Gastroesophageal sphincter (tissue), 3 donors: ENCODE results near the gene SERPINA1.

Experiments
- POLR2AphosphoS5 ChIP-seq: sonication (generic); formaldehyde crosslinking; IDR thresholded peaks from one replicate; pipeline ENCODE4 v1.6.1; 2017; ENCODE audit warnings: antibody characterized with exemption
- TF ChIP-seq, protein P1 (sequence below), 4 experiments: fragments of 200-600 bp in 2 of 4; fragments of 450-650 bp in 2 of 4; sonication (generic) in 1 of 4; IDR thresholded peaks; one replicate each; pipeline ENCODE4 v1.5.1; 2017 to 2019; ENCODE audit warnings: antibody characterized with exemption in 4 of 4, mild to moderate bottlenecking in 2 of 4, moderate library complexity in 2 of 4

- TF ChIP-seq, protein P1, sequence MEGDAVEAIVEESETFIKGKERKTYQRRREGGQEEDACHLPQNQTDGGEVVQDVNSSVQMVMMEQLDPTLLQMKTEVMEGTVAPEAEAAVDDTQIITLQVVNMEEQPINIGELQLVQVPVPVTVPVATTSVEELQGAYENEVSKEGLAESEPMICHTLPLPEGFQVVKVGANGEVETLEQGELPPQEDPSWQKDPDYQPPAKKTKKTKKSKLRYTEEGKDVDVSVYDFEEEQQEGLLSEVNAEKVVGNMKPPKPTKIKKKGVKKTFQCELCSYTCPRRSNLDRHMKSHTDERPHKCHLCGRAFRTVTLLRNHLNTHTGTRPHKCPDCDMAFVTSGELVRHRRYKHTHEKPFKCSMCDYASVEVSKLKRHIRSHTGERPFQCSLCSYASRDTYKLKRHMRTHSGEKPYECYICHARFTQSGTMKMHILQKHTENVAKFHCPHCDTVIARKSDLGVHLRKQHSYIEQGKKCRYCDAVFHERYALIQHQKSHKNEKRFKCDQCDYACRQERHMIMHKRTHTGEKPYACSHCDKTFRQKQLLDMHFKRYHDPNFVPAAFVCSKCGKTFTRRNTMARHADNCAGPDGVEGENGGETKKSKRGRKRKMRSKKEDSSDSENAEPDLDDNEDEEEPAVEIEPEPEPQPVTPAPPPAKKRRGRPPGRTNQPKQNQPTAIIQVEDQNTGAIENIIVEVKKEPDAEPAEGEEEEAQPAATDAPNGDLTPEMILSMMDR (IDR thresholded peaks at IDR 0.05) = no peak
- TF ChIP-seq POLR2AphosphoS5 = no peak
Measured at GRCh38 chr14:94346841-94347240, 41.6 kb downstream of the SERPINA1 start.
